ENCODE results near the gene TULP4. TPM values are rescaled to one million over a fixed set of nuclear protein-coding genes. Genes with fewer than 3 reads are reported as not detected.

TULP4 gene
- polyA plus RNA-seq, 1 donor (not counting 4 experiments of a cell fraction or from before 2014, with no cell fraction given): 13.1 TPM

DNA sequence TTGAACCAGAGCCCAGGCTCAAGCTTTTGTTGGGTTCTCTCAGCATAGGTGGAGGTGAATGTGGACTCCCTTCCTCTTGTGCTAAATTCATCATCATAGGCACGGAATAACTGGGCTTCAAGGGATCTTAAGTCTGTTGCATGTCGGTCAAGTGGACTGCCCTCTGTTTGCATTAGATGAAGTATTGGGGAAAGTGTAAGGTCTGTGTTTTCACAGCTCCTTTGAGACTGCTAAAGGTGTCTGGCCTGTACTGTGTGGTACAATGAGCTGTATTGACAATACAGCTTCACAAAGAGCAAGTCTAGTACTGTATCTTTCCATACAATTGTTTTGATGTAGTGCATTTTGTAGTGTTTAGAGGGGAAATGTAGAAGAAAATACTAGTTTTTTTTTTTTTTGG lies 34.3 kb upstream of the TULP4 start:
- no peaks in the 10 kb centered on the region for H3K9me3 ChIP-seq (ENCODE audit: control insufficient read depth, low read depth, low read length)
- peaks cover 19% of the 10 kb centered on the region for H3K79me2 ChIP-seq (ENCODE audit: control insufficient read depth, insufficient read depth, low read length)

DNA sequence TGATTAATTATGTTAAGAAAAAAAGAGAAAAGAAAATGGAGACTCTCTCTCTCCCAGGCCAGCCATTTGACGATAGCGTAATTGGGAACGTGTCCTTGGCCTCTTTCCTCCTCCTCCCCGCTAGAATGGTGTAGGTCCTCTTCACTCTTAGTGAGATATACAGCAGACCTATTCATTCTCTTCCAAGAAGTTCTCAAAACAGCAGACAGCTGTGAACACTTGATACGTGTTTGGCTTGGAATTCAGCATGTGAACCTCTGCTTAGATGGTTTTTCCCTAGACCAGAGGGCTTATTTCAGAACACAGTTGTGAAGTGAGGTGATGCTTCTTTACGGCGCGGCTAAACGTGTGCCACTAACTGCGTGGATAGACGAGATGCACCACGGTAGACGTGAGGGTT lies 32.6 kb upstream of the TULP4 start:
- dilution Hi-C loops (cut with MboI; ENCODE audit: extremely low pct_ligation_motif_present, low sequenced_read_pairs): no loop called here
- TF ChIP-seq, protein P1, sequence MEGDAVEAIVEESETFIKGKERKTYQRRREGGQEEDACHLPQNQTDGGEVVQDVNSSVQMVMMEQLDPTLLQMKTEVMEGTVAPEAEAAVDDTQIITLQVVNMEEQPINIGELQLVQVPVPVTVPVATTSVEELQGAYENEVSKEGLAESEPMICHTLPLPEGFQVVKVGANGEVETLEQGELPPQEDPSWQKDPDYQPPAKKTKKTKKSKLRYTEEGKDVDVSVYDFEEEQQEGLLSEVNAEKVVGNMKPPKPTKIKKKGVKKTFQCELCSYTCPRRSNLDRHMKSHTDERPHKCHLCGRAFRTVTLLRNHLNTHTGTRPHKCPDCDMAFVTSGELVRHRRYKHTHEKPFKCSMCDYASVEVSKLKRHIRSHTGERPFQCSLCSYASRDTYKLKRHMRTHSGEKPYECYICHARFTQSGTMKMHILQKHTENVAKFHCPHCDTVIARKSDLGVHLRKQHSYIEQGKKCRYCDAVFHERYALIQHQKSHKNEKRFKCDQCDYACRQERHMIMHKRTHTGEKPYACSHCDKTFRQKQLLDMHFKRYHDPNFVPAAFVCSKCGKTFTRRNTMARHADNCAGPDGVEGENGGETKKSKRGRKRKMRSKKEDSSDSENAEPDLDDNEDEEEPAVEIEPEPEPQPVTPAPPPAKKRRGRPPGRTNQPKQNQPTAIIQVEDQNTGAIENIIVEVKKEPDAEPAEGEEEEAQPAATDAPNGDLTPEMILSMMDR (optimal IDR thresholded peaks at IDR 0.05 in 1 of 3, IDR thresholded peaks at IDR 0.05 in 1 of 3, conservative IDR thresholded peaks at IDR 0.05 in 1 of 3; ENCODE audit: extremely low read depth in 1 of 3, insufficient read depth in 2 of 3, low read length in 3 of 3): no peak
- TF ChIP-seq EZH2 (IDR thresholded peaks at IDR 0.05; ENCODE audit: low read length): no peak
- H3K27me3 ChIP-seq (ENCODE audit: control insufficient read depth, extremely low read depth, insufficient read depth, low read length): no peaks in the 10 kb centered on the region
- peaks cover 16% of the 10 kb centered on the region for H3K4me1 ChIP-seq (ENCODE audit: control insufficient read depth, extremely low read depth, insufficient read depth, low read length)
- no peak overlapping the region for H3K27ac ChIP-seq (ENCODE audit: control insufficient read depth, insufficient read depth, low read length)
- FAIRE-seq (no peak), DNase-seq (ENCODE audit: low read depth, low spot score) (no peak)
- H3K9me3 ChIP-seq (ENCODE audit: control insufficient read depth, low read depth, low read length): no peaks in the 10 kb centered on the region
- no peak overlapping the region for H3K4me2 ChIP-seq (ENCODE audit: control insufficient read depth, extremely low read depth, insufficient read depth, low read depth, low read length)
- no peaks in the 10 kb centered on the region for H4K20me1 ChIP-seq (ENCODE audit: control insufficient read depth, extremely low read depth, insufficient read depth, low read length)
- H3K9ac ChIP-seq (ENCODE audit: control insufficient read depth, extremely low read depth, insufficient read depth, low read length): no peak overlapping the region
- H2AFZ ChIP-seq (ENCODE audit: control insufficient read depth, low read length): no peak overlapping the region
- H3K9me1 ChIP-seq (ENCODE audit: control insufficient read depth, extremely low read depth, insufficient read depth, low read length): no peaks in the 10 kb centered on the region
- H3K36me3 ChIP-seq (ENCODE audit: control insufficient read depth in 2 of 2, extremely low read depth in 1 of 2, insufficient read depth in 2 of 2, low read length in 2 of 2): peaks cover 3 to 4% of the 10 kb centered on the region in 2 experiments
- H3K4me3 ChIP-seq (ENCODE audit: control insufficient read depth in 2 of 3, extremely low read depth in 1 of 3, insufficient read depth in 2 of 3, low read depth in 1 of 3, low read length in 3 of 3): no peak overlapping the region
- H3K79me2 ChIP-seq (ENCODE audit: control insufficient read depth, insufficient read depth, low read length): peaks cover 17% of the 10 kb centered on the region

More for the DNA sequence above, 34.3 kb upstream of the TULP4 start:
- Histone ChIP-seq H3K27me3 (ENCODE audit: control insufficient read depth, extremely low read depth, insufficient read depth, low read length) (no peaks in the 10 kb centered on the region), H3K4me2 (ENCODE audit: control insufficient read depth, extremely low read depth, insufficient read depth, low read depth, low read length) (no peak overlapping the region), H3K36me3 (ENCODE audit: control insufficient read depth in 2 of 2, extremely low read depth in 1 of 2, insufficient read depth in 2 of 2, low read length in 2 of 2) (peaks cover 0 to 6% of the 10 kb centered on the region in 2 experiments), H3K9me1 (ENCODE audit: control insufficient read depth, extremely low read depth, insufficient read depth, low read length) (no peaks in the 10 kb centered on the region), H2AFZ (ENCODE audit: control insufficient read depth, low read length) (no peak overlapping the region), H3K9ac (ENCODE audit: control insufficient read depth, extremely low read depth, insufficient read depth, low read length) (no peak overlapping the region), H3K4me1 (ENCODE audit: control insufficient read depth, extremely low read depth, insufficient read depth, low read length) (no peaks in the 10 kb centered on the region), H4K20me1 (ENCODE audit: control insufficient read depth, extremely low read depth, insufficient read depth, low read length) (no peaks in the 10 kb centered on the region), H3K4me3 (ENCODE audit: control insufficient read depth in 2 of 3, extremely low read depth in 1 of 3, insufficient read depth in 2 of 3, low read depth in 1 of 3, low read length in 3 of 3) (no peak overlapping the region), H3K27ac (ENCODE audit: control insufficient read depth, insufficient read depth, low read length) (no peak overlapping the region)
- no peak for DNase-seq (ENCODE audit: low read depth, low spot score)
- TF ChIP-seq, protein P1 (optimal IDR thresholded peaks at IDR 0.05 in 1 of 3, IDR thresholded peaks at IDR 0.05 in 1 of 3, conservative IDR thresholded peaks at IDR 0.05 in 1 of 3; ENCODE audit: extremely low read depth in 1 of 3, insufficient read depth in 2 of 3, low read length in 3 of 3): no peak
- TF ChIP-seq EZH2 (IDR thresholded peaks at IDR 0.05; ENCODE audit: low read length): no peak
- dilution Hi-C loops (cut with MboI; ENCODE audit: extremely low pct_ligation_motif_present, low sequenced_read_pairs): no loop called here
- no peak for FAIRE-seq

All from keratinocyte (primary cell).